Kidney capillary endothelial cell (primary cell): ENCODE results near the gene POU2F3.

Experiments used
- DNase-seq: peaks from one replicate; pipeline ENCODE4 v3.0.0-alpha.2; 2018; ENCODE audit warnings: low spot score

The POU2F3 gene

GRCh38 chr11:120340529-120340928 lies 100.6 kb downstream of the POU2F3 start:
- no peak for DNase-seq

GRCh38 chr11:120342226-120342625 lies 102.3 kb downstream of the POU2F3 start:
- no peak for DNase-seq

GRCh38 chr11:120342678-120343077 lies 102.7 kb downstream of the POU2F3 start:
- DNase-seq = no peak

- DNase-seq = no peak
These were observed 103.5 kb downstream of the POU2F3 start for GRCh38 chr11:120343429-120343828.

- DNase-seq = no peak
These were observed 104.5 kb downstream of the POU2F3 start for GRCh38 chr11:120344302-120345004.

GRCh38 chr11:120346233-120346632 lies 106.3 kb downstream of the POU2F3 start:
- no peak for DNase-seq

- no peak for DNase-seq
These were observed 110.7 kb downstream of the POU2F3 start for GRCh38 chr11:120350637-120351036.

GRCh38 chr11:120352405-120352804 lies 112.5 kb downstream of the POU2F3 start:
- no peak for DNase-seq

- no peak for DNase-seq
These were observed 114.1 kb downstream of the POU2F3 start for GRCh38 chr11:120354068-120354467.

GRCh38 chr11:120354779-120355178 lies 114.8 kb downstream of the POU2F3 start:
- DNase-seq = no peak

GRCh38 chr11:120357620-120358019 lies 117.7 kb downstream of the POU2F3 start:
- no peak for DNase-seq

- no peak for DNase-seq
These were observed 118.8 kb downstream of the POU2F3 start for GRCh38 chr11:120358729-120359128.

GRCh38 chr11:120363436-120363835 lies 123.5 kb downstream of the POU2F3 start:
- no peak for DNase-seq

- DNase-seq = no peak
These were observed 125.6 kb downstream of the POU2F3 start for GRCh38 chr11:120365512-120365911.
